RWPE2 (cell line): ENCODE results near the gene SAG.

Experiments
- ATAC-seq: fragments of 200-7000 bp; cut with Tn5 transposase; 3 replicates; pipeline ENCODE4 v1.9.1; 2021; ENCODE audit warnings: low read depth
- DNase-seq: peaks from one replicate; pipeline ENCODE4 v3.0.0-alpha.2; 2020; ENCODE audit warnings: low spot score
- H3K27ac ChIP-seq: fragments of 450-650 bp; 2 replicates; pipeline ENCODE4 v1.5.1; 2017; ENCODE audit warnings: mild to moderate bottlenecking; ENCODE audit not compliant: poor library complexity, severe bottlenecking
- H3K27me3 ChIP-seq: fragments of 250-450 bp; sonication (Bioruptor Pico); 2 replicates; pipeline ENCODE4 v1.5.1; 2021; ENCODE audit warnings: mild to moderate bottlenecking, moderate library complexity; ENCODE audit not compliant: insufficient read depth, poor library complexity, severe bottlenecking
- H3K36me3 ChIP-seq: fragments of 250-450 bp; sonication (Bioruptor Pico); 2 replicates; pipeline ENCODE4 v1.5.1; 2020; ENCODE audit warnings: low read depth, mild to moderate bottlenecking, moderate library complexity
- H3K4me1 ChIP-seq: fragments of 250-450 bp; sonication (Bioruptor Pico); 2 replicates; pipeline ENCODE4 v1.5.1; 2021; ENCODE audit warnings: mild to moderate bottlenecking, moderate library complexity; ENCODE audit not compliant: insufficient read depth, poor library complexity, severe bottlenecking
- H3K4me3 ChIP-seq: fragments of 250-450 bp; sonication (Bioruptor Pico); 2 replicates; pipeline ENCODE4 v1.5.1; 2021; ENCODE audit warnings: mild to moderate bottlenecking, moderate library complexity; ENCODE audit not compliant: severe bottlenecking
- H3K9me3 ChIP-seq: fragments of 250-450 bp; sonication (Bioruptor Pico); 2 replicates; pipeline ENCODE4 v1.5.1; 2021; ENCODE audit warnings: mild to moderate bottlenecking, moderate library complexity; ENCODE audit not compliant: severe bottlenecking
- CTCF ChIP-seq: fragments of 450-650 bp; IDR thresholded peaks from one replicate; pipeline ENCODE4 v1.5.1; 2017; ENCODE audit warnings: mild to moderate bottlenecking, moderate library complexity; ENCODE audit not compliant: poor library complexity, severe bottlenecking

The SAG gene

DNA sequence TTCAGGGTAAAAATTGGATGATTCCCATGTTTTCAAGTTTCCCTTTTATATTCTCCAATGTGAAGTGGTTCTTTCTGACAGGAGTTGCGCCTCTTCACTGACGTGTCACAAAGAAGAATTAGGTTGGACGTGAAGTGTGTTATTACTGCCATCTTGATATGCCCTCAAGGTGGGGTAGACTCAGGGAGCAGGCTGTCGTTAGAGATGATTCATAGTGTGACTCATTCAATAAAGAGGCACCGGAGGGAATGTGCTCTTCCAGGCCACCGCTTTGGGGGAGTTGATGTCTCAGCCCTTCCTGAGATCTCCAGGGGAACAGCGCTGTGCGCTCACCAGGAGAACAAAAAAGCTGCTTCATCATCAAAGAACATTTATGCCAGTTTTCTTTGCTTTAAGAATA, 43.1 kb downstream of the SAG start:
- peak overlapping the region; percentile 45 for H3K27ac ChIP-seq
- peak; percentile 93 for ATAC-seq
- DNase-seq: peak; percentile 84
- no peak overlapping the region for H3K4me3 ChIP-seq
- H3K9me3 ChIP-seq: no peaks in the 10 kb centered on the region
- peak; percentile 26 for TF ChIP-seq CTCF
- H3K4me1 ChIP-seq: peaks cover 25% of the 10 kb centered on the region
- H3K36me3 ChIP-seq: peaks cover under 1% of the 10 kb centered on the region; the same call in 1 of the 2 replicates
- no peaks in the 10 kb centered on the region for H3K27me3 ChIP-seq

- H3K36me3 ChIP-seq: peaks cover 5% of the 10 kb centered on the region; the same call in 1 of the 2 replicates
- no peaks in the 10 kb centered on the region for H3K27me3 ChIP-seq
- peaks cover 25% of the 10 kb centered on the region for H3K4me1 ChIP-seq
- DNase-seq: no peak
- no peak for ATAC-seq
- H3K27ac ChIP-seq: peak overlapping the region; percentile 45
- H3K4me3 ChIP-seq: no peak overlapping the region
- TF ChIP-seq CTCF: no peak
- H3K9me3 ChIP-seq: no peaks in the 10 kb centered on the region
These were observed 43.8 kb downstream of the SAG start for GRCh38 chr2:233351423-233351822.

GRCh38 chr2:233352141-233352842, 44.7 kb downstream of the SAG start:
- Histone ChIP-seq H3K27me3 (no peaks in the 10 kb centered on the region), H3K4me3 (no peak overlapping the region), H3K4me1 (peaks cover 25% of the 10 kb centered on the region), H3K36me3 (peaks cover 8% of the 10 kb centered on the region), H3K9me3 (no peaks in the 10 kb centered on the region), H3K27ac (no peak overlapping the region)
- ATAC-seq (no peak), DNase-seq (no peak)
- TF ChIP-seq CTCF: no peak

DNA sequence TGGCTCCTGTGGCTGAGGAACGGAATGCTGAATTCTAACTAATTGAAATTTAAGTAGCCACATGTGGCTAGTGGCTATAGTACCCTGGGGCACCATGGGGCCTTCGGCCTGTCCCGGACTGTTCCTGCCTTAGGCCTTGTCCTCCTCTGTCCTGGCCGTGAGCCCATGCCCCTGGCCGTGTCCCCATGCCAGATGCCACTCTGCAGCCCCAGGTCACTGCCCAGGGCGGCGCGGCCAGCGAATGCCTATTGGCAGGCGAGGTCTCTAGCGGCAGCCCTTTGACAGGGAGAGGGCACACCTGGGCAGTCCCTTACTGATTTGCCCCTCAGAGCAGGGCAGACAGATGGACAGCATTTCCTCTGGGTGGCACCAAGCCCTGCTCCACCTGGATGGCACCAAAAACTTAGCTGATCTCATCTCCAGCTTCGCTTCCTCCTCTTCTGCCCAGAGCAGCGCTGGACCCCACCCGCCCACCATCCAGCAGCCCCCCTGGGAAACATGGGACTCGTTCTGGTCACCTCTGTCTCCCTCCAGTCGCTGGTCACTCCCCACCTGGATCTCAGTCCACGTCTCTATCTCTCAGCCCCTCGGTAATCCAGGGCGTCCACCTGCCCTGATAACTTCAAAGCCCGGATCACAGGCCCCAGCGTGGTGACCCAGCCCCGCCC, 45.6 kb downstream of the SAG start:
- H3K4me1 ChIP-seq: peaks cover 25% of the 10 kb centered on the region
- TF ChIP-seq CTCF: no peak
- ATAC-seq: no peak
- no peak overlapping the region for H3K4me3 ChIP-seq
- DNase-seq: no peak
- peaks cover 9% of the 10 kb centered on the region for H3K36me3 ChIP-seq
- H3K27ac ChIP-seq: no peak overlapping the region
- H3K9me3 ChIP-seq: no peaks in the 10 kb centered on the region
- H3K27me3 ChIP-seq: no peaks in the 10 kb centered on the region
